Kidney (tissue), 14 donors: ENCODE data around the gene GPR68. TPM values are rescaled to one million over a fixed set of nuclear protein-coding genes. Genes with fewer than 3 reads are reported as not detected.

Source experiments
- DNase-seq, 5 donors: peaks; one replicate each; pipeline ENCODE4 v3.0.0-alpha.2; 2013 to 2020
- FAIRE-seq: peaks from 2 replicates; lab custom pipeline; 2012; peaks lifted over from hg19 to GRCh38; lab: Jason Lieb, UNC
- H3K27ac ChIP-seq, 2 donors: one replicate each; pipeline ENCODE4 v1.7.0; 2013; ENCODE audit warnings: low read depth in 2 of 2, low read length in 2 of 2, inconsistent platforms in 1 of 2
- H3K27me3 ChIP-seq: one replicate; pipeline ENCODE4 v1.7.1; 2013; ENCODE audit warnings: low read length, inconsistent platforms; ENCODE audit not compliant: control insufficient read depth, insufficient read depth
- H3K36me3 ChIP-seq, 3 donors: one replicate each; pipeline versions ENCODE4 v1.7.0 to v1.7.1; 2013; ENCODE audit warnings: low read length in 3 of 3, control low read depth in 1 of 3, inconsistent platforms in 1 of 3; ENCODE audit not compliant: insufficient read depth in 3 of 3, control insufficient read depth in 2 of 3
- H3K4me1 ChIP-seq, 3 donors: one replicate each; pipeline versions ENCODE4 v1.7.0 to v1.7.1; 2013; ENCODE audit warnings: low read length in 3 of 3, inconsistent platforms in 1 of 3, low read depth in 1 of 3; ENCODE audit not compliant: control insufficient read depth in 2 of 3, insufficient read depth in 2 of 3
- H3K4me3 ChIP-seq, 3 donors: one replicate each; pipeline versions ENCODE4 v1.7.0 to v1.8.1; 2013; ENCODE audit warnings: low read length in 3 of 3, control low read depth in 1 of 3, inconsistent platforms in 1 of 3
- H3K9ac ChIP-seq, 3 donors: one replicate each; pipeline versions ENCODE4 v1.7.0 to v1.7.1; 2013; ENCODE audit warnings: low read length in 3 of 3, control low read depth in 1 of 3, inconsistent platforms in 1 of 3
- H3K9me3 ChIP-seq, 3 donors: one replicate each; pipeline versions ENCODE4 v1.7.0 to v1.7.1; 2013; ENCODE audit warnings: low read length in 3 of 3, control low read depth in 1 of 3, inconsistent platforms in 1 of 3; ENCODE audit not compliant: control insufficient read depth in 2 of 3, insufficient read depth in 1 of 3
- intact Hi-C: fragments of 100-400 bp; cut with DNase I; formaldehyde crosslinking; loops from one replicate; pipeline ENCODE4 v1.11.1; 2022
- polyA plus RNA-seq: library from polyadenylated mRNA; stranded (reverse); fragments of 350-450 nt; fragmentation: Illumina TruSeq; extraction: RNeasy Lipid Tissue Mini Kit (QIAGEN cat#74804); gene quantifications from one replicate; pipeline ENCODE4 v1.2.3, GENCODE V29; 2014; ENCODE audit warnings: low read depth, low replicate concordance; ENCODE audit not compliant: insufficient read depth
- total RNA-seq: library from RNA; stranded (reverse); fragmentation: NEBNext Ultra II Directional; extraction: Animal tissue kit (Norgen Biotek cat#: 25700); gene quantifications from one replicate; pipeline ENCODE4 v1.2.1, GENCODE V29; 2021
- TF ChIP-seq, protein P1 (sequence below): IDR thresholded peaks from 3 replicates; pipeline ENCODE4 v1.5.1; 2012; ENCODE audit warnings: mild to moderate bottlenecking, moderate library complexity, borderline replicate concordance; ENCODE audit not compliant: insufficient read depth; ENCODE audit errors: extremely low read depth
- donor health status: control.
- donor health status: control.
- donor health status: control.
- donor health status: control.
- donor health status: control.
- donor health status: DM: yes; HTN: yes; CAD: no.
- donor health status: Normal renal cell carcinoma (clear cell type).

GPR68 gene
- total and polyA plus RNA-seq, 2 donors from 2014 or later, result 0.82 to 1.7 TPM

DNA sequence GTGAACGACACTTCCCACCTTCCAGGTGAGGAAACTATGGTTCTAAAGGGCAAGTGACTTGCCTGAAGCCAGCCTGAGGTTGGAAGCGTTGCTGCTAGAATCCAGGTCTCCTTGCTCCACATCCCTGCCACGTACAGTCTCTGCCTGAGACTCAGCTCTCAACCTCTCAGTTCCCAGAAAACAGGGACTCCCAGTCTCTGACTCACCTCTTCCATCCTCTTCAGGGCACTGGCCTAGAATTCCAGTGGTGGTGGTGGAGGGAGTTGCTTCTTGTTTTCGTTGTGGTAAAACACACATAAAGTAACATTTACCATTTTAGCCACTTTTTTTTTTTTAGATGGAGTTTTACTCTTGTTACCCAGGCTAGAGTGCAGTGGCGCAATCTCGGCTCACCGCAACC lies 7.3 kb downstream of the GPR68 start:
- TF ChIP-seq, protein P1, sequence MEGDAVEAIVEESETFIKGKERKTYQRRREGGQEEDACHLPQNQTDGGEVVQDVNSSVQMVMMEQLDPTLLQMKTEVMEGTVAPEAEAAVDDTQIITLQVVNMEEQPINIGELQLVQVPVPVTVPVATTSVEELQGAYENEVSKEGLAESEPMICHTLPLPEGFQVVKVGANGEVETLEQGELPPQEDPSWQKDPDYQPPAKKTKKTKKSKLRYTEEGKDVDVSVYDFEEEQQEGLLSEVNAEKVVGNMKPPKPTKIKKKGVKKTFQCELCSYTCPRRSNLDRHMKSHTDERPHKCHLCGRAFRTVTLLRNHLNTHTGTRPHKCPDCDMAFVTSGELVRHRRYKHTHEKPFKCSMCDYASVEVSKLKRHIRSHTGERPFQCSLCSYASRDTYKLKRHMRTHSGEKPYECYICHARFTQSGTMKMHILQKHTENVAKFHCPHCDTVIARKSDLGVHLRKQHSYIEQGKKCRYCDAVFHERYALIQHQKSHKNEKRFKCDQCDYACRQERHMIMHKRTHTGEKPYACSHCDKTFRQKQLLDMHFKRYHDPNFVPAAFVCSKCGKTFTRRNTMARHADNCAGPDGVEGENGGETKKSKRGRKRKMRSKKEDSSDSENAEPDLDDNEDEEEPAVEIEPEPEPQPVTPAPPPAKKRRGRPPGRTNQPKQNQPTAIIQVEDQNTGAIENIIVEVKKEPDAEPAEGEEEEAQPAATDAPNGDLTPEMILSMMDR, result no peak
- DNase-seq, result no peak
- no peaks in the 10 kb centered on the region for H3K27me3 ChIP-seq
- H3K36me3 ChIP-seq, result no peaks in the 10 kb centered on the region
- no peak overlapping the region for H3K27ac ChIP-seq
- intact Hi-C loops, result no loop called here
- H3K9ac ChIP-seq, result no peak overlapping the region
- FAIRE-seq, result no peak
- H3K4me3 ChIP-seq, result no peak overlapping the region
- no peaks in the 10 kb centered on the region for H3K9me3 ChIP-seq
- H3K4me1 ChIP-seq, result no peaks in the 10 kb centered on the region

DNA sequence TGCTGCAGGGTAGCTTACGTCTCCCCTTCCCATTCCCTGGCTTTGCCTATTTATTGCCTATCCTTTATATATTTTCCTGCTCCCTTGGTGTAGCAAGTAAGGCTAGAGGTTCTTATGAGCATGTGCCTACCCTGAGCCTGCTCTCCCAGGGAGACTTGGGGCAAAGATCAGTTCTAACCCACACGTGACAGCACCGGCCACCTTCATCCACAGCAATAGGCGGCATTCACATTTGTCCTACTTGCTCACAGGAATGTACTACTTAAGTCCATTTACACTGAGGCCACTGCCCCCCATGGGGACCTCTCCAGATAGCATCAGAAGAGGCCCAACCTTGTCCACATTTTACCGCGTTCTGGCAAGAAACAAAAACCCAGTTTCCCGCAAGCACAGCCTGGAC lies 8.7 kb downstream of the GPR68 start:
- H3K4me3 ChIP-seq, result no peak overlapping the region
- H3K27ac ChIP-seq, result no peak overlapping the region
- peaks cover 0 to under 1% (median 0%) of the 10 kb centered on the region in 3 donors for H3K9me3 ChIP-seq
- no peaks in the 10 kb centered on the region for H3K27me3 ChIP-seq
- intact Hi-C loops, result no loop called here
- peaks cover 0 to 2% (median 0%) of the 10 kb centered on the region in 3 donors for H3K4me1 ChIP-seq
- no peak overlapping the region for H3K9ac ChIP-seq
- FAIRE-seq (no peak), DNase-seq (no peak)
- H3K36me3 ChIP-seq, result no peaks in the 10 kb centered on the region
- TF ChIP-seq, protein P1, result no peak

DNA sequence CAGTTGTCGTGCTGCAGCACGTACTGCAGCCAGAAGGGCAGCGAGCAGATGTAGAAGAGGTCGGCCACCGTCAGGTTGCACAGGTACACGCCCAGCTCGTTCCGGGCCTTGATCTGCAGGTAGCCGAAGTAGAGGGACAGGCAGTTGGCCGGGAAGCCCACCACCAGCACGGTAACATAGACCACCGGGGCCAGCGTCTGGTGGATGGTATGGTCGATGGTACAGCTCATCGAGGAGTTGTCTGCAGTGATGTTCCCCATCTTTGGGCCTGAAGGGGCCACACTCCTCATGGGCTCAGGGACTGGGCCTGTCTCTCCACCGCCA lies 9.8 kb downstream of the GPR68 start:
- H3K4me1 ChIP-seq, result peaks cover 0 to 2% (median 0%) of the 10 kb centered on the region in 3 donors
- intact Hi-C loops, result no loop called here
- no peak overlapping the region for H3K4me3 ChIP-seq
- DNase-seq, result no peak
- FAIRE-seq, result no peak
- H3K27me3 ChIP-seq, result no peaks in the 10 kb centered on the region
- no peaks in the 10 kb centered on the region for H3K36me3 ChIP-seq
- H3K9ac ChIP-seq, result no peak overlapping the region
- TF ChIP-seq, protein P1, result no peak
- H3K9me3 ChIP-seq, result peaks cover 0 to 7% (median 0%) of the 10 kb centered on the region in 3 donors
- no peak overlapping the region for H3K27ac ChIP-seq
